Measurements from ENCODE around the gene HDAC11.

DNA sequence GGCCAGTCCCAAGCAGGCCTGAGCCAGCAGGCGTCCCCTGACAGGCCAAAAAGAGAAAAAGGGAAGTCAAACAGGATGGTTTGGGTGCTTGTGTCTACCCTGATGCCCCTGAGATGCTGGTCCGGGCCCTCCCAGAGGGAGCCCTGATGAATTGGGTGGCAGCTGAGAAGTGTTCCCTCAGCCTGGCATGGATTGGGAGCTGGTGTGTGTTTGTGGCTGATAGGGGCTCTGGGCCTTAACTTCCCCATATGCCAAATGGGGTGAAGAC lies 70.3 kb downstream of the HDAC11 start:
- TF ChIP-seq POLR2AphosphoS5 (IDR thresholded peaks at IDR 0.05) = no peak
- TF ChIP-seq, protein P1, sequence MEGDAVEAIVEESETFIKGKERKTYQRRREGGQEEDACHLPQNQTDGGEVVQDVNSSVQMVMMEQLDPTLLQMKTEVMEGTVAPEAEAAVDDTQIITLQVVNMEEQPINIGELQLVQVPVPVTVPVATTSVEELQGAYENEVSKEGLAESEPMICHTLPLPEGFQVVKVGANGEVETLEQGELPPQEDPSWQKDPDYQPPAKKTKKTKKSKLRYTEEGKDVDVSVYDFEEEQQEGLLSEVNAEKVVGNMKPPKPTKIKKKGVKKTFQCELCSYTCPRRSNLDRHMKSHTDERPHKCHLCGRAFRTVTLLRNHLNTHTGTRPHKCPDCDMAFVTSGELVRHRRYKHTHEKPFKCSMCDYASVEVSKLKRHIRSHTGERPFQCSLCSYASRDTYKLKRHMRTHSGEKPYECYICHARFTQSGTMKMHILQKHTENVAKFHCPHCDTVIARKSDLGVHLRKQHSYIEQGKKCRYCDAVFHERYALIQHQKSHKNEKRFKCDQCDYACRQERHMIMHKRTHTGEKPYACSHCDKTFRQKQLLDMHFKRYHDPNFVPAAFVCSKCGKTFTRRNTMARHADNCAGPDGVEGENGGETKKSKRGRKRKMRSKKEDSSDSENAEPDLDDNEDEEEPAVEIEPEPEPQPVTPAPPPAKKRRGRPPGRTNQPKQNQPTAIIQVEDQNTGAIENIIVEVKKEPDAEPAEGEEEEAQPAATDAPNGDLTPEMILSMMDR (IDR thresholded peaks at IDR 0.05) = no peak

Data from prostate gland (tissue), 2 donors.